ENCODE measurements around the gene UCP3.

DNA sequence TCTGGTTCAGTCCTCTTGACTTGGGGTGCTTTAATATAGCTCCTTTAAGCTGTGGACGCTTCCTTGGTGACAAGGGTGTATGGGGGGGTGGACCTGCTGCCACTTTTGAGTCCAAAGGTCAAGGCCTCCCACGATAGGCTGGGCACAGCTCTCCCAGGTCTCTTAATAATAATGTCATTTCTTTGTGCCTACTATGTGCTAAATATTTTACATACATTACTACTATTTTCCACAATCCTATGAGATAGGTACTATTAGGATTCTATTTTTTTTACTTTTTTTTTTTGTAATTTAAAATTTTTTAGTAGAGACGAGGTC is 304 bp upstream of the UCP3 start:
- TF ChIP-seq EP300 (IDR thresholded peaks at IDR 0.05) = no peak
- TF ChIP-seq POLR2A (IDR thresholded peaks at IDR 0.05) = no peak
- no peak for TF ChIP-seq CTCF (IDR thresholded peaks at IDR 0.05)
- TF ChIP-seq POLR2AphosphoS5 (IDR thresholded peaks at IDR 0.05) = no peak
